ENCODE data around the gene ATP5ME.
"Not testable (repeated sequence)": the region's sequence is repeated elsewhere in the genome, so short reads cannot be mapped to it uniquely, and the experiment has no call there.

Gene ATP5ME

GRCh38 chr4:704971-705277, 30.8 kb upstream of the ATP5ME start:
- no peak for DNase-seq

GRCh38 chr4:704198-704891, 30.3 kb upstream of the ATP5ME start:
- no peak for DNase-seq

DNA sequence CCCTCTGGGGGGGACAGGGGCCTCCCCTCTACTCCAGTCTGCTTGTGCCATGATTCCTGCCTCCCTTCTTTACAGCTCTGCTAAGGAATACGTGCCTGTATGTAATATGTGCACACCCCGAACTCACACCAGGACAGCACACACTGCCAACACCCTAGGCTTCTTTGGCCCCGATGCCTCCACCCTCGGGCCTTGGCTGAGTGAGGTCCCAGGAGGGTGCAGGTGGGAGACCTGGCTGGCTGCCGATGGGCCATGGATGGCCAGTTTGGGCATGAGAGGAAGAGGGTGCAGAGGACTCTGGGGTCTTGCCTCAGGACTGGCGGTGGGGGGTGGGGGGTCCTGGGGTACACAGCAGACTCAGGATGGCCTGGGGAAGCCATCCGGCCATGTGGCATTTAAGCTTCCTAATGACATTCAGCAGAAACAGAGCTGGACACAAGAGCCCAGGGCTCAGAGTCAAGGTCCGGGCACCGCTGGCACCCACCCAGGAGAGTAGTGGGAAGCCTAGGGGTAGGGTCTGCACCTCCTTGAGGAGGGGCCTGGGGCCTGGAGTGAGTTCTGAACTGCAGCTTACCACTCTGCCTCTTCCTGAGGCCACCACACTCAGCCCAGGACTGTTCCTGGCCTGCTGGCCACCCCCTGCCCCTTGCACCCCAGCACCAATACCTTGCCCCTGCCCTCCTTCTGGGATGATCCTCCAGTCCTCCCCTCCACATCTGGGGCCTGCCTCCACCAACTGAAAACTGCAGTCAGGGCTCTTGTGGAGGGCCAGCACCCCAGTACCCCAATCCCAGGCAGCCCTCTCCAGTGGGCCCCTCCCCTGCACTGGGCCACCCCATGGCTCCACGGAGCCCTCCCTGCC, 29.5 kb upstream of the ATP5ME start:
- DNase-seq: no peak

DNA sequence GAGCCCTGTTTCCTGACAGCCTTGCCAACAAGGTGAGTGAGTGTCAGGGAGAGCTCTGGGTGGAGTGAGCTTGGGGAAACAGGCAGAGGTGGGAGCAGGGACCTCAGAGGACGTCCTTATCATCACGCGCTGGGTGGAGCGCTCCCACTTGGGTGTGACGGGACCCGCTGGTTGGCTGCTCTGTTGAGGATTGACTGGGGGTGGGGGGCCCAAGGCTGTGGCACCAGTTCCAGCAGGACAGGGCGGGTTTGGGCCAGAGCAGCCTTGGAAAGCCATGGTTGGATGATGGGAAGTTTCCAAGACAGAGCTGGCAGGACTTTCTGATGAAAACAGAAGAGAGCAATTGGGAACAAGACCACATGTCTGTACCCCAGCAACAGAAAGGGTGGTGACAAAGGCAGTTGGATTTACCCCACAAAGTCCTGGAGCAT, 28.6 kb upstream of the ATP5ME start:
- DNase-seq: no peak

DNA sequence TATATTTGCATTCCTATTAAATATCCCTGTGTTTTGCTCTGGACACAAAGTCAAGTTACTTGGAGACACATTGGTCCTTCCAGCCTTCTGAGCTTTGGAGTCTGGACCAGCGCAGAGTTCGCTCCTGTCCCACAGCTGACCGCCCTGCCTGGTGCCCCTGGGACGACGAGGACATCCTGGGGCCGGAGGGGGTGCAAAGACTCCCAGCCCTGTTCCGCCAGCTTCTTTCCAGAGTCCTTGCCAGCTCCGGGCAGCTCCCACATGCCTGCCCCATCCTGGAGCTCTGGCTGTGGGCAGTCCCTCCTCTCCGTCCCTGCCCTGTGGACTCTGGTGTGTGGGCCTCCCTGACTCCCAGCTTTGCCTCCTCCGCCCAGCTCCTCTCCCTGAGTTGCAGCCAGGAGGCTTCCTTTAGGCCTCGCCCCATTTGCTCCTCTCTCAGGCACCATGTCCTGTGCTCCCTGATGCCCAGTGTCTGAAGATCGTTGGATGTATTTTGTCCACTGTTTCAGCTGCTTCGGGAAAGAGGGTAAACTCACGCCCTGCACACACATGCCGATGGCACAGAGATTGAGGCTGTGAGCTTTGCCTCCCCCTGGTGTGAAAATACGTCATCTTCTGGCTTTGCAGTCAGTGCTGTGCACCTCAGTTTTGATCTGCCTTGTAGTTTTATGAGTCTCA, 26.6 kb upstream of the ATP5ME start:
- DNase-seq: no peak

DNA sequence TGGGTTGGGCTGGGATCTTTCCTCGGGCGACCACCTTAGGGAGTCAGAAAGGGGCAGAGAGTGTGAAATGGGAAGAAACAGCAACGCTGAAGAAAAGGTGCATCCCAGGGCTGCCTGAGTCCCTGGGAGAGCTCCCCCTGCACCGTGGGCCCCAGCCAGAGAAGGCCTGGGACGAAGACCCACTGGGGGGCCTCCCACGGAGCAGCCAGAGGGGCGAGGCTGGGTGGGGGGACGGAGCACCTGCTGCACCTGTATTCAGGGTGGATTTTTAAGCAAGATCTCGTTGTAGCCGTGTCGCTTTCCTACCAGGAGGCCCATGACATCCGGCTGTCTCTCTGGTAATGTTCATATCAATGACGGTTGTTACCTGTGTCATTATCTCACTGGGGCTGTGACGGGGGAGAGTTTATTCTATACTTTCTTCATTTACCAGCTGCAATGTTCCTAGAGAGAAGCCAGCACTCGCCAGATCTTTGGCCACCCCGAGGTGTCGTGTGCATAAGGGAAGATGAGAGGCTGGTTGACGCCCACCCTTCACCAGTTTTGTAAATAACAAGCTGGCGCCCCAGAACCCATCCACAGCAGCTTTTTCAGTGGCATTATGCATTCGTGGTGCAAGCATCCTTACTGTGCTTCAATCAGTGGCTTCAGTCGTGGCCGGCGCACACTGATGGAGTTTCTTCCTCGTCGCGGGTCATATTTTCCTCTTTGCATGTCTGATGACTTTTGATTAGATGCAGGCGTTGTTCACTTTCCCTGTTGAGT, 25.9 kb upstream of the ATP5ME start:
- DNase-seq: no peak

- not testable (repeated sequence) for DNase-seq
Observed at GRCh38 chr4:694341-694940, 20.4 kb upstream of the ATP5ME start.

DNA sequence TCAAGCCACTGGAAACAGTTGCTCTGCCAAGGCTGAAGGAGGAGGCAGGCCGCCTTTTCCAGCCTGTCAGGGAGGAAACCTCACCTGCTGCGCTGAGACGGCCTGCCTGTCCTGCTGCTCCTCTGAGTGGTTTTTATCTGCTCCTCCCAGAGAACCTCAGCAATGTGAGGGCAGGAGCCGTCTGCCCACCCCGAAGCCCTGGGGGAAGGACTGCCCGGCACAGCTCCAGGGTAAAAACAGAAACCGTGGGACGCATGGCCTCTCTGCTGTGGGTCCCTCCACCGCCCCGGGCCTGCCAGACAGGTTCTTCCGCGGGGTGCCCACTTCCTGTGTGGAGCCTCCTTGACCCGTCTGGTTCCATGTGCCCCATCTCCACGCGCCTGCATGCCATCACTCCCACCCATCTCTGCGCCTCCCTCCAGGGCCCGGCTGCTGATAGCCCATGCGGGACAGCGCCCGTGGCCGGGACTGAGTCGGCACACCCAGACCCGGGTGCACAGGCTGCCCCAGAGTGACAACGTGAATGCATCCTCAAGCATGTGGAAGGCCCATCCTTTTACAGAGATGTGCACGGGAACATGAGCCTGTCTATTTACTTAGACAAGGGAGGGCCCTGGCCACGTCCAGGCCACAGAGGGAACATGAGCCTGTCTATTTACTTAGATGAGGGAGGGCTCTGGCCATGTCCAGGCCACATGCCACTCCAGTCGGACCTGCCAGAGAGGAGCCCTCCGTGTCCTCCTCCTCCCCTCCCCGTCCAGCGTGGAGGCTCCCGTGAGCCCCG, 18.9 kb upstream of the ATP5ME start:
- no peak for DNase-seq

GRCh38 chr4:689723-690122, 15.6 kb upstream of the ATP5ME start:
- no peak for DNase-seq

GRCh38 chr4:688854-689681, 15.0 kb upstream of the ATP5ME start, which contains the start of gene SLC49A3:
SLC49A3 (minus strand) TSS chr4:689151; CDS start chr4:689127, 24 bp downstream.
- peak in 1 of 2 donors; percentile 20 for DNase-seq

DNA sequence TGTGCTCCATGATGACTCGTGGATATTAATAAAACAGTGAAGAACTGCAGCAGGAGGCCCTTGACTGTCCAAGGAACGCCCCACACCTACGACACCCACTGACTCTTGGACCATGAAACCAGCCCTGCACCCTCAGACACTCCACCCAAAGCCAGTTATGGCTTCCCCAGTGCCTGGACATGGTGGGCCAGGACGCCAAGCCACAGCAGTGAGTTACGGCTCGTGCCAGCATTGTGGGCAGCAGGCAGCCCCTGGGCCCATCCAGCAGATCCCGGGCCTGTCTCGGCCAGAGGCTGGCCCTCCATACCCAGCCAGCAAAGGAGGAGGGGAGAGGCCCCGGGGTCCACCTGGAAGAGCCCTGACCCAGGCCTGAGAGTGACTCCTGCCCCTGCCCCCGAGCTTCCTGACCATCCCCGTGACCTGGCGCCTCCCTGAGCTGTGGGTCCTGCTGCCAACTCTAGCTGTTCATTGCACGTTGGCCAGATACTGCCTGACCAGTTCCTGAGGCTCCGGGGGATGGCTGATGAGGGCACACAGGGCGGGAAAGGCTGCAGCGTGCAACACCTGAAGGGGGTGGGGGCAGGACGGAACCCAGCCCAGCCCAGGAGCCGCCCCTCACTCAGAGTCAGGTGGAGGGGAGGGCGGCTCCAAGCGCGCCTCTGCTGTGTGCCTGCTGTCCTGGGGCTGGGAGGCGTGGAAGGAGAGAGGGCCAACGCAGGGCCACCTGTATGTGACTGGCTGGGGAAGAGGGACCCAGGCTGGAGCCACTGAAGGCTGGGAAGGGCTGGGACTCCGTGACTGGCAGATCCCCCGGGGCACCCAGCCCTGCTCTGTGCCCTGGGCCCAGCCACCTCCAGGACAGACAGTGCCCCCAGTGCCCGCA, 14.1 kb upstream of the ATP5ME start:
- DNase-seq: no peak

- DNase-seq: no peak
Observed at GRCh38 chr4:687048-687970, 13.2 kb upstream of the ATP5ME start.

DNA sequence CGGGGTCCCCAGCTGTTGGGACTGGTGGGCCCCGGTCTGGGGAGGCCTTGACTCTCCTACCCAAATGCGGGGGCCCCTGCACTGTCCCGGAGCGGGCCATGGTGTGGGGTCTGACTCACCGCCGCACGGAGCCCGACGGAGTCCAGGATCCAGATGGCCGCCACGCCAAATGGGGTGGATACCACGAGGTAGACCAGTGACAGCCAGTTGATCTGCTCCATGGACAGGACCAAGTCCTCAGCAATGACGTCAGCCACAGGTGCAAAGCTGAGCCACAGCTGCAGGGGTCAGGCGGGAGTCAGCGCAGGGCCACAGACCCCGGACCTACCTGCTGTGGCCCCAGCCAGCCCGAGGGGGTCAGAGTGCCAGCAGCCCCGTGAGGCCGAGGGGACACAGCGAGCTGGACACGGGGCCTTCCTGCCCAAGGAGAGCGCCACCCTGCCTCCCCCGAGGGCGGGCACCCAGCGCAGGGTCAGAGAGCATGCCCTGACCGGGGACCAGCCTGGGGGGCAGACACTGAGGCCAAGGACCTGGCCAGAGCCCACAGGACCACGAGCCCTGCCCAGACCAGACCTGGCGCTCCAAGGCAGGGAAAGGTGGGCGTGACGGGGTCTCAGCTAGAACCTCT, 12.5 kb upstream of the ATP5ME start:
- DNase-seq: no peak

DNA sequence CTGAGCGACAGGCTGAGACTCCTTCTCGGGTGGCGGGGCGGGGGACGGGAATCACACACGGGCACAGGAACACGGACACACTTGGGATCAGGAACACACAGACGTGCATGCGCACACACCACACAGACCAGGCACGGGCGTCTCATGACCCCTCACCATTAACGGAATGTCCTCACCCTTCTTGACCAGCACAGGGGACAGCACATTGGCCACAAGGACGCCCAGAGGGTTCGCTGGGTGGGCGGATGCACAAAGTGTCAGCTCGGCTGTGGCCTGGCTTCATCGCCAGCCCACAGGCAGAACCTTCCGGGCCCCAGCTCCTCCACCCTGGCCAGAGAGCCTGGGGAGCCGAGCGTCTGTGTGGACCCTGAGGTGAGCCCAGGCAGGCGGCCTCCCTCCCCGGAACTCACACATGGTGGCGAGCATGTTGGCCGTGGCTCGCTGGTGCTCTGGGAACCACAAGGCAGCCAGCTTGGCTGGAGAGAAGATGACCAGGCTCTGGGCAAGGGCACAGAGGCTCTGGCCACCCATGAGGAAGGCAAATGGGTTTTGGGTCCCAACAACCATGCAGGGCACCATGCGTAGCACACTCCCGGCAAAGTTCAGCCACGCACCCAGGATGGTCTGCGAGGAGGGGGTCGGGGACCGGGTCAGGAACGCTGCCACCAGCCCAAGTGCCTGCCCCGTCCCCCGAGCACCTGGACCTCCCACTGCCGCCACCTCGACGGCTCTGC, 11.8 kb upstream of the ATP5ME start:
- no peak for DNase-seq

GRCh38 chr4:684623-685327, 10.7 kb upstream of the ATP5ME start:
- no peak for DNase-seq

- peak in 1 of 2 donors; percentile 43 for DNase-seq
Observed at GRCh38 chr4:683982-684622, 10.0 kb upstream of the ATP5ME start.

All from stimulated activated CD4-positive, alpha-beta T cell treated with anti-CD3 and anti-CD28 coated beads, Interleukin-2, amount 100 ng/mL, for 24 hours (primary cell).